Loucy (cell line): Measurements from ENCODE around the gene ARHGAP1.

Experiments
- CTCF ChIP-seq: fragments of 200-600 bp; sonication (generic); conservative IDR thresholded peaks from 2 replicates; pipeline ENCODE4 v1.5.1; 2014; ENCODE audit warnings: mild to moderate bottlenecking, antibody characterized with exemption, low read length
- EZH2phosphoT487 ChIP-seq: fragments of 200-600 bp; IDR thresholded peaks from 2 replicates; pipeline ENCODE4 v1.6.1; 2018; ENCODE audit warnings: antibody characterized with exemption, mild to moderate bottlenecking, moderate library complexity, borderline replicate concordance

DNA sequence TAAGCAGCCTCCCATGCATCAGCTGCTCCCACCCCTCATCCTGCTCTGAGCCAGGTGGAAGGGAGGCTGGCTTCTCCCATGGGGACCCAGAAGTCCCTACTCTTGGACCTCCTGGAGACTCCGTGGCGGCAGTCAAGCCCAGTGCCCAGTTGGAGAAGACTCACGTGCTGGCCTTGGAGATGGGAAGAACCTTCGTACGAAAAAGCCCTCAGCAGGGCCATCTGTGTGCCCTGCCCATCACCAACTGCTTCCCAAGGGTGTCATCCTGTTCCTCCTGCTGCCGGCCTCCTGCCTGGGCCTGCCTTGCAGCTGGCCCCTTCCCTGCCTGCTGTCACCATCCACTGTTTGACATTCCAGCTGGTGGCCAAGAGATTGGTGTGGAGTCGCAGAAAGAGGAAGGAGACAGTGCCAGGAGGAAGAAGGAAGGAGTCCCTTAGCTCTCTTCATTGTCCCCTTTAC lies 28.0 kb downstream of the ARHGAP1 start:
- TF ChIP-seq CTCF (no peak), EZH2phosphoT487 (no peak)
